Naive B cell (primary cell): ENCODE results near the gene GHR. TPM values are rescaled to one million over a fixed set of nuclear protein-coding genes. Genes with fewer than 3 reads are reported as not detected.
A peak's percentile ranks its signal among the peaks of the same experiment; 100 is the strongest.
"Not testable (repeated sequence)": the region's sequence is repeated elsewhere in the genome, so short reads cannot be mapped to it uniquely, and the experiment has no call there.

ENCODE experiments used
- ATAC-seq, 2 donors: fragments of 150-1000 bp; cut with Tn5 transposase; 2 replicates each; pipeline ENCODE4 v1.10.0; 2021; ENCODE audit warnings: low read depth in 2 of 2, mild to moderate bottlenecking in 2 of 2, moderate library complexity in 2 of 2
- DNase-seq: peaks from one replicate; pipeline ENCODE4 v3.0.0; 2022
- H3K27ac Mint-ChIP-seq, 6 donors: one replicate each; pipeline ENCODE4 v1.8.0; 2020 to 2022; ENCODE audit warnings: mild to moderate bottlenecking in 6 of 6, mixed read lengths in 6 of 6, moderate library complexity in 5 of 6, inconsistent platforms in 2 of 6
- H3K27me3 Mint-ChIP-seq, 3 donors: one replicate each; pipeline ENCODE4 v1.8.0; 2021 to 2022; ENCODE audit warnings: mixed read lengths in 3 of 3, mild to moderate bottlenecking in 1 of 3
- H3K36me3 Mint-ChIP-seq, 2 donors: one replicate each; pipeline ENCODE4 v1.8.0; 2020 to 2022; ENCODE audit warnings: mixed read lengths in 2 of 2, inconsistent platforms in 1 of 2, mild to moderate bottlenecking in 1 of 2
- H3K4me1 Mint-ChIP-seq, 3 donors: one replicate each; pipeline ENCODE4 v1.8.0; 2020 to 2022; ENCODE audit warnings: mixed read lengths in 3 of 3, inconsistent platforms in 1 of 3, mild to moderate bottlenecking in 1 of 3, moderate library complexity in 1 of 3
- H3K4me3 Mint-ChIP-seq, 8 donors: one replicate each; pipeline ENCODE4 v1.8.0; 2020 to 2022; ENCODE audit warnings: mild to moderate bottlenecking in 8 of 8, mixed read lengths in 8 of 8, moderate library complexity in 8 of 8, inconsistent platforms in 2 of 8
- H3K9me3 Mint-ChIP-seq, 7 donors: one replicate each; pipeline ENCODE4 v1.8.0; 2020 to 2022; ENCODE audit warnings: mixed read lengths in 7 of 7, mild to moderate bottlenecking in 5 of 7, inconsistent platforms in 2 of 7, moderate library complexity in 1 of 7
- polyA plus RNA-seq, 6 donors: library from polyadenylated mRNA; unstranded; fragments of 300-500 nt; fragmentation: Illumina TruSeq; gene quantifications; one replicate each; pipeline ENCODE4 v1.2.3, GENCODE V29; 2021; ENCODE audit warnings: low read depth in 6 of 6

The GHR gene
- polyA plus RNA-seq, 6 donors from 2014 or later, result not detected

GRCh38 chr5:42570966-42571960 lies 148.0 kb downstream of the GHR start:
- DNase-seq (no peak), ATAC-seq (no peak)
- no peak overlapping the region for H3K27ac Mint-ChIP-seq
- H3K4me3 Mint-ChIP-seq, result no peak overlapping the region
- H3K9me3 Mint-ChIP-seq, result no peaks in the 10 kb centered on the region
- H3K27me3 Mint-ChIP-seq, result peaks cover 31 to 52% (median 48%) of the 10 kb centered on the region in 3 donors
- no peaks in the 10 kb centered on the region for H3K36me3 Mint-ChIP-seq
- H3K4me1 Mint-ChIP-seq, result no peaks in the 10 kb centered on the region

- ATAC-seq (no peak), DNase-seq (no peak)
- Mint-ChIP-seq H3K36me3 (no peaks in the 10 kb centered on the region), H3K4me3 (no peak overlapping the region), H3K9me3 (no peaks in the 10 kb centered on the region), H3K4me1 (no peaks in the 10 kb centered on the region), H3K27ac (no peak overlapping the region), H3K27me3 (peaks cover 32 to 52% (median 42%) of the 10 kb centered on the region in 3 donors)
Observed at GRCh38 chr5:42572313-42572712, 149.1 kb downstream of the GHR start.

- Mint-ChIP-seq H3K27me3 (peaks cover 35 to 41% (median 36%) of the 10 kb centered on the region in 3 donors), H3K36me3 (no peaks in the 10 kb centered on the region), H3K4me1 (no peaks in the 10 kb centered on the region), H3K27ac (no peak overlapping the region), H3K9me3 (no peaks in the 10 kb centered on the region), H3K4me3 (no peak overlapping the region)
- no peak for ATAC-seq
- no peak for DNase-seq
Observed at GRCh38 chr5:42573386-42573785, 150.1 kb downstream of the GHR start.

GRCh38 chr5:42575914-42576313 lies 152.7 kb downstream of the GHR start:
- peaks cover 29 to 36% (median 36%) of the 10 kb centered on the region in 3 donors for H3K27me3 Mint-ChIP-seq
- not testable (repeated sequence) for ATAC-seq, H3K4me3 Mint-ChIP-seq, H3K27ac Mint-ChIP-seq, H3K36me3 Mint-ChIP-seq, DNase-seq, H3K4me1 Mint-ChIP-seq, H3K9me3 Mint-ChIP-seq

GRCh38 chr5:42578901-42579300 lies 155.7 kb downstream of the GHR start:
- not testable (repeated sequence) for DNase-seq, H3K4me3 Mint-ChIP-seq, ATAC-seq, H3K9me3 Mint-ChIP-seq, H3K4me1 Mint-ChIP-seq, H3K27ac Mint-ChIP-seq
- peaks cover 17 to 40% (median 19%) of the 10 kb centered on the region in 3 donors for H3K27me3 Mint-ChIP-seq
- H3K36me3 Mint-ChIP-seq, result peaks cover 0 to 11% of the 10 kb centered on the region in 2 donors

- Mint-ChIP-seq H3K9me3 (peaks cover 0 to 5% (median 0%) of the 10 kb centered on the region in 7 donors), H3K36me3 (peaks cover 0 to 11% of the 10 kb centered on the region in 2 donors), H3K4me3 (no peak overlapping the region), H3K4me1 (peaks cover 5 to 7% (median 6%) of the 10 kb centered on the region in 3 donors), H3K27ac (no peak overlapping the region), H3K27me3 (peaks cover 13 to 36% (median 17%) of the 10 kb centered on the region in 3 donors)
- no peak for DNase-seq
- no peak for ATAC-seq
Observed at GRCh38 chr5:42579320-42579719, 156.1 kb downstream of the GHR start.

GRCh38 chr5:42581845-42582244 lies 158.6 kb downstream of the GHR start:
- no peak for DNase-seq
- Mint-ChIP-seq H3K27me3 (peaks cover 0 to 28% (median 9%) of the 10 kb centered on the region in 3 donors), H3K36me3 (peaks cover 0 to 11% of the 10 kb centered on the region in 2 donors), H3K4me1 (peaks cover 5 to 7% (median 6%) of the 10 kb centered on the region in 3 donors), H3K4me3 (no peak overlapping the region), H3K27ac (no peak overlapping the region), H3K9me3 (peaks cover 0 to 5% (median 0%) of the 10 kb centered on the region in 7 donors)
- no peak for ATAC-seq

- no peak for ATAC-seq
- Mint-ChIP-seq H3K36me3 (peaks cover 0 to 11% of the 10 kb centered on the region in 2 donors), H3K27ac (peak overlapping the region in 1 of 6 donors; percentile 42), H3K27me3 (peaks cover 0 to 28% (median 5%) of the 10 kb centered on the region in 3 donors), H3K9me3 (peaks cover 0 to 5% (median 0%) of the 10 kb centered on the region in 7 donors), H3K4me1 (peaks cover 5 to 7% (median 6%) of the 10 kb centered on the region in 3 donors), H3K4me3 (no peak overlapping the region)
- DNase-seq, result no peak
Observed at GRCh38 chr5:42582723-42583122, 159.5 kb downstream of the GHR start.

- Mint-ChIP-seq H3K27me3 (peaks cover 0 to 28% (median 5%) of the 10 kb centered on the region in 3 donors), H3K36me3 (peaks cover 0 to 11% of the 10 kb centered on the region in 2 donors), H3K4me1 (peaks cover 5 to 7% (median 6%) of the 10 kb centered on the region in 3 donors), H3K9me3 (peaks cover 0 to 5% (median 0%) of the 10 kb centered on the region in 7 donors), H3K4me3 (peak overlapping the region in 1 of 8 donors; percentile 1), H3K27ac (no peak overlapping the region)
- peak in 1 of 2 donors; percentile 48 for ATAC-seq
- peak; percentile 39 for DNase-seq
Observed at GRCh38 chr5:42583322-42583721, 160.1 kb downstream of the GHR start.

GRCh38 chr5:42586625-42587024 lies 163.4 kb downstream of the GHR start:
- H3K36me3 Mint-ChIP-seq, result peaks cover 0 to 11% of the 10 kb centered on the region in 2 donors
- H3K27me3 Mint-ChIP-seq, result peaks cover 0 to 26% (median 9%) of the 10 kb centered on the region in 3 donors
- ATAC-seq, result no peak

GRCh38 chr5:42587096-42587723 lies 164.0 kb downstream of the GHR start:
- Mint-ChIP-seq H3K4me1 (peaks cover 11 to 19% (median 19%) of the 10 kb centered on the region in 3 donors), H3K36me3 (peaks cover 0 to 11% of the 10 kb centered on the region in 2 donors), H3K9me3 (peaks cover 0 to 5% (median 0%) of the 10 kb centered on the region in 7 donors), H3K4me3 (no peak overlapping the region), H3K27ac (peak overlapping the region in 1 of 6 donors; percentile 86), H3K27me3 (peaks cover 0 to 24% (median 9%) of the 10 kb centered on the region in 3 donors)
- no peak for ATAC-seq
- DNase-seq, result no peak

More at GRCh38 chr5:42586625-42587024, 163.4 kb downstream of the GHR start:
- DNase-seq, result no peak
- no peak overlapping the region for H3K27ac Mint-ChIP-seq
- no peak overlapping the region for H3K4me3 Mint-ChIP-seq
- H3K9me3 Mint-ChIP-seq, result peaks cover 0 to 5% (median 0%) of the 10 kb centered on the region in 7 donors
- H3K4me1 Mint-ChIP-seq, result peaks cover 11 to 18% (median 17%) of the 10 kb centered on the region in 3 donors

GRCh38 chr5:42590566-42590965 lies 167.3 kb downstream of the GHR start:
- no peak for DNase-seq
- Mint-ChIP-seq H3K27me3 (peaks cover 0 to 11% (median 4%) of the 10 kb centered on the region in 3 donors), H3K4me3 (peak overlapping the region in 2 of 8 donors; percentile 20 to 74), H3K9me3 (peaks cover 0 to 4% (median 0%) of the 10 kb centered on the region in 7 donors), H3K4me1 (peaks cover 6 to 13% (median 12%) of the 10 kb centered on the region in 3 donors), H3K27ac (no peak overlapping the region), H3K36me3 (no peaks in the 10 kb centered on the region)
- ATAC-seq, result no peak

GRCh38 chr5:42591015-42591414 lies 167.8 kb downstream of the GHR start:
- peaks cover 6 to 13% (median 12%) of the 10 kb centered on the region in 3 donors for H3K4me1 Mint-ChIP-seq
- DNase-seq (no peak), ATAC-seq (no peak)
- H3K27ac Mint-ChIP-seq, result peak overlapping the region in 4 of 6 donors; percentile 16 to 64 (median 49)
- peaks cover 0 to 4% (median 0%) of the 10 kb centered on the region in 7 donors for H3K9me3 Mint-ChIP-seq
- H3K36me3 Mint-ChIP-seq, result no peaks in the 10 kb centered on the region
- peaks cover 0 to 11% (median 4%) of the 10 kb centered on the region in 3 donors for H3K27me3 Mint-ChIP-seq
- peak overlapping the region in 4 of 8 donors; percentile 20 to 74 (median 46) for H3K4me3 Mint-ChIP-seq
